K562 (cell line): ENCODE data around the gene FMOD. TPM values are rescaled to one million over a fixed set of nuclear protein-coding genes. Genes with fewer than 3 reads are reported as not detected.

ENCODE experiments used
- BCOR ChIP-seq: fragments of 450-650 bp; IDR thresholded peaks from 2 replicates; pipeline ENCODE4 v1.6.1; 2016
- CCAR2 ChIP-seq: fragments of 200-400 bp; formaldehyde crosslinking; IDR thresholded peaks from 2 replicates; pipeline ENCODE4 v1.6.1; 2017; ENCODE audit warnings: mild to moderate bottlenecking, low read depth, low read length
- HDAC2 ChIP-seq: fragments of 450-650 bp; IDR thresholded peaks from 2 replicates; pipeline ENCODE4 v1.6.1; 2016; ENCODE audit warnings: mild to moderate bottlenecking
- HMGXB4 ChIP-seq: sonication (generic); formaldehyde crosslinking; IDR thresholded peaks from 2 replicates; pipeline ENCODE4 v1.8.1; 2023; ENCODE audit warnings: mild to moderate bottlenecking, missing genetic modification reagents
- NFYB ChIP-seq: IDR thresholded peaks from 2 replicates; pipeline ENCODE4 v1.6.1; 2011; ENCODE audit warnings: mild to moderate bottlenecking, moderate library complexity; ENCODE audit not compliant: insufficient read length; ENCODE audit errors: extremely low read depth
- PHB2 ChIP-seq: fragments of 450-650 bp; IDR thresholded peaks from 2 replicates; pipeline ENCODE4 v1.6.1; 2017; ENCODE audit warnings: low read depth
- PRPF4 ChIP-seq: fragments of 200-400 bp; formaldehyde crosslinking; IDR thresholded peaks from one replicate; pipeline ENCODE4 v1.6.1; 2017; ENCODE audit warnings: low read length, low read depth, mild to moderate bottlenecking; ENCODE audit not compliant: insufficient read depth, poor library complexity, severe bottlenecking
- RBFOX2 ChIP-seq: fragments of 200-400 bp; formaldehyde crosslinking; IDR thresholded peaks from 2 replicates; pipeline ENCODE4 v1.6.1; 2017; ENCODE audit warnings: low read depth, mild to moderate bottlenecking, low read length, moderate library complexity
- SAP30 ChIP-seq: fragments of 200-600 bp; sonication (generic); IDR thresholded peaks from 2 replicates; pipeline ENCODE4 v1.6.1; 2012; ENCODE audit warnings: borderline replicate concordance, low read depth, mild to moderate bottlenecking, moderate library complexity, low read length, control low read depth, inconsistent platforms; ENCODE audit not compliant: insufficient read depth, poor library complexity, severe bottlenecking
- SREBF2 ChIP-seq: sonication (generic); formaldehyde crosslinking; IDR thresholded peaks from 2 replicates; pipeline ENCODE4 v1.4.0; 2020; ENCODE audit warnings: mild to moderate bottlenecking, missing genetic modification reagents
- SRF ChIP-seq, 2 experiments: fragments of 250-450, 450-650 bp in 1 of 2; sonication (Bioruptor Pico) in 1 of 2; sonication (generic) in 1 of 2; formaldehyde crosslinking; IDR thresholded peaks; 2 replicates each; pipeline versions ENCODE4 v1.5.0 to v1.5.1; 2020 to 2022; ENCODE audit warnings: mild to moderate bottlenecking in 1 of 2, missing genetic modification reagents in 1 of 2
- ZNF354B ChIP-seq: fragments of 250-450 bp; sonication (Bioruptor Pico); IDR thresholded peaks from 2 replicates; pipeline ENCODE4 v1.4.0; 2020
- ZNF696 ChIP-seq: fragments of 250-450 bp; sonication (Bioruptor Pico); conservative IDR thresholded peaks from 2 replicates; pipeline ENCODE4 v1.4.0; 2020; ENCODE audit warnings: mild to moderate bottlenecking, moderate library complexity
- polyA plus RNA-seq, 8 experiments: library from polyadenylated mRNA; depleted of rRNA in 4 of 8; stranded (reverse) in 5 of 8; unstranded in 3 of 8; fragments of >200 nt; fragmentation: Nextera tagmentation in 2 of 8; fragmentation: Illumina TruSeq in 1 of 8; extraction: Ambion mirVana in 2 of 8; extraction: Trizol in 1 of 8; gene quantifications; 2 replicates each; pipeline versions ENCODE4 v1.2.1 to v1.2.3, GENCODE V29; 2011 to 2014; ENCODE audit warnings: inconsistent platforms in 1 of 8, missing spikeins in 1 of 8
- total RNA-seq, 7 experiments: library from RNA; depleted of rRNA in 6 of 7; stranded (reverse); fragments of >200 nt in 6 of 7; fragmentation: Illumina TruSeq in 2 of 7; extraction: Trizol in 2 of 7; gene quantifications; 2 replicates each; pipeline versions ENCODE4 v1.2.1 to v1.2.3, GENCODE V29; 2011 to 2021; ENCODE audit warnings: low replicate concordance in 1 of 7
- TF ChIP-seq, protein P1 (sequence below), 2 experiments: fragments of 450-650 bp; formaldehyde crosslinking in 1 of 2; IDR thresholded peaks; 2 replicates each; pipeline versions ENCODE4 v1.4.0 to v1.6.1; 2014 to 2020; ENCODE audit warnings: mild to moderate bottlenecking in 2 of 2, borderline replicate concordance in 1 of 2, low read depth in 1 of 2
- TF ChIP-seq, protein P2 (sequence below), 2 experiments: fragments of 450-650 bp; conservative IDR thresholded peaks; 2 replicates each; pipeline ENCODE4 v1.6.1; 2017; ENCODE audit warnings: mild to moderate bottlenecking in 2 of 2, moderate library complexity in 2 of 2

The FMOD gene
- total and polyA plus RNA-seq, 9 of the 15 experiments (the other 6 are each of a cell fraction or from before 2014, with no cell fraction given) = 0.03 to 0.13 (median 0.03) TPM; not detected in 6

- TF ChIP-seq SRF (CRISPR knock-in tag; IDR thresholded peaks at IDR 0.05) (no peak; a peak in 1 of 4 replicates), SREBF2 (no peak), RBFOX2 (no peak), HMGXB4 (CRISPR knock-in tag) (no peak), SAP30 (no peak), PHB2 (peak; percentile 93), ZNF354B (no peak), NFYB (no peak), PRPF4 (no peak), CCAR2 (no peak), BCOR (peak; percentile 93), ZNF696 (CRISPR knock-in tag) (no peak), HDAC2 (peak; percentile 95)
- TF ChIP-seq, protein P1, sequence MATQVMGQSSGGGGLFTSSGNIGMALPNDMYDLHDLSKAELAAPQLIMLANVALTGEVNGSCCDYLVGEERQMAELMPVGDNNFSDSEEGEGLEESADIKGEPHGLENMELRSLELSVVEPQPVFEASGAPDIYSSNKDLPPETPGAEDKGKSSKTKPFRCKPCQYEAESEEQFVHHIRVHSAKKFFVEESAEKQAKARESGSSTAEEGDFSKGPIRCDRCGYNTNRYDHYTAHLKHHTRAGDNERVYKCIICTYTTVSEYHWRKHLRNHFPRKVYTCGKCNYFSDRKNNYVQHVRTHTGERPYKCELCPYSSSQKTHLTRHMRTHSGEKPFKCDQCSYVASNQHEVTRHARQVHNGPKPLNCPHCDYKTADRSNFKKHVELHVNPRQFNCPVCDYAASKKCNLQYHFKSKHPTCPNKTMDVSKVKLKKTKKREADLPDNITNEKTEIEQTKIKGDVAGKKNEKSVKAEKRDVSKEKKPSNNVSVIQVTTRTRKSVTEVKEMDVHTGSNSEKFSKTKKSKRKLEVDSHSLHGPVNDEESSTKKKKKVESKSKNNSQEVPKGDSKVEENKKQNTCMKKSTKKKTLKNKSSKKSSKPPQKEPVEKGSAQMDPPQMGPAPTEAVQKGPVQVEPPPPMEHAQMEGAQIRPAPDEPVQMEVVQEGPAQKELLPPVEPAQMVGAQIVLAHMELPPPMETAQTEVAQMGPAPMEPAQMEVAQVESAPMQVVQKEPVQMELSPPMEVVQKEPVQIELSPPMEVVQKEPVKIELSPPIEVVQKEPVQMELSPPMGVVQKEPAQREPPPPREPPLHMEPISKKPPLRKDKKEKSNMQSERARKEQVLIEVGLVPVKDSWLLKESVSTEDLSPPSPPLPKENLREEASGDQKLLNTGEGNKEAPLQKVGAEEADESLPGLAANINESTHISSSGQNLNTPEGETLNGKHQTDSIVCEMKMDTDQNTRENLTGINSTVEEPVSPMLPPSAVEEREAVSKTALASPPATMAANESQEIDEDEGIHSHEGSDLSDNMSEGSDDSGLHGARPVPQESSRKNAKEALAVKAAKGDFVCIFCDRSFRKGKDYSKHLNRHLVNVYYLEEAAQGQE (IDR thresholded peaks at IDR 0.05; ENCODE audit: borderline replicate concordance) = peak; percentile 60; the same call in 1 of the 2 replicates
- TF ChIP-seq, protein P1 (CRISPR knock-in tag; IDR thresholded peaks at IDR 0.05; ENCODE audit: low read depth) = no peak
- TF ChIP-seq, protein P2, sequence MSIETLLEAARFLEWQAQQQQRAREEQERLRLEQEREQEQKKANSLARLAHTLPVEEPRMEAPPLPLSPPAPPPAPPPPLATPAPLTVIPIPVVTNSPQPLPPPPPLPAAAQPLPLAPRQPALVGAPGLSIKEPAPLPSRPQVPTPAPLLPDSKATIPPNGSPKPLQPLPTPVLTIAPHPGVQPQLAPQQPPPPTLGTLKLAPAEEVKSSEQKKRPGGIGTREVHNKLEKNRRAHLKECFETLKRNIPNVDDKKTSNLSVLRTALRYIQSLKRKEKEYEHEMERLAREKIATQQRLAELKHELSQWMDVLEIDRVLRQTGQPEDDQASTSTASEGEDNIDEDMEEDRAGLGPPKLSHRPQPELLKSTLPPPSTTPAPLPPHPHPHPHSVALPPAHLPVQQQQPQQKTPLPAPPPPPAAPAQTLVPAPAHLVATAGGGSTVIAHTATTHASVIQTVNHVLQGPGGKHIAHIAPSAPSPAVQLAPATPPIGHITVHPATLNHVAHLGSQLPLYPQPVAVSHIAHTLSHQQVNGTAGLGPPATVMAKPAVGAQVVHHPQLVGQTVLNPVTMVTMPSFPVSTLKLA (conservative IDR thresholded peaks at IDR 0.05) = peak in 1 of 2 experiments; percentile 76; a peak in 2 of 4 replicates
Measured at GRCh38 chr1:203311368-203312301, 39.3 kb downstream of the FMOD start (continued).
